IMR-90 (cell line): ENCODE data around the gene ADGRF1. TPM values are rescaled to one million over a fixed set of nuclear protein-coding genes. Genes with fewer than 3 reads are reported as not detected.

Experiments
- ATAC-seq: fragments of 200-7000 bp; cut with Tn5 transposase; 2 replicates; pipeline ENCODE4 v1.9.1; 2020; ENCODE audit warnings: low read depth, mild to moderate bottlenecking, moderate library complexity
- BruUV-seq: library from RNA; stranded (reverse); fragments of 400-500 nt; replicated peaks from 2 replicates; lab custom pipeline; 2021; lab: Mats Ljungman, UMichigan
- CTCF ChIA-PET: fragments of 300-600 bp; formaldehyde crosslinking; extraction: SDS; loops from one replicate; lab custom pipeline; 2021; ENCODE audit warnings: antibody characterized with exemption; lab: Yijun Ruan, JAX
- POLR2A ChIA-PET: fragments of 300-600 bp; sonication (Branson Sonifier 250); formaldehyde crosslinking; loops from one replicate; lab custom pipeline; 2022; ENCODE audit warnings: antibody characterized with exemption; ENCODE audit not compliant: unreplicated experiment; lab: Charles Lee
- DNase-seq: peaks from one replicate; pipeline ENCODE4 v3.0.0; 2013
- H2AFZ ChIP-seq: replicated peaks from 2 replicates; pipeline ENCODE3; 2013; ENCODE audit warnings: low read length, mild to moderate bottlenecking; ENCODE audit not compliant: poor library complexity
- H2AK5ac ChIP-seq: 2 replicates; pipeline ENCODE4 v1.6.1; 2013; ENCODE audit warnings: low read depth, low read length, inconsistent platforms
- H2AK9ac ChIP-seq: replicated peaks from 2 replicates; pipeline ENCODE3; 2013; ENCODE audit warnings: mild to moderate bottlenecking, low read depth, low read length, moderate library complexity; ENCODE audit not compliant: poor library complexity
- H2BK120ac ChIP-seq: 2 replicates; pipeline ENCODE4 v1.6.1; 2013; ENCODE audit warnings: low read depth, low read length, inconsistent platforms
- H2BK15ac ChIP-seq: 3 replicates; pipeline ENCODE4 v1.6.1; 2013; ENCODE audit warnings: low read depth, low read length, inconsistent platforms
- H2BK20ac ChIP-seq: 2 replicates; pipeline ENCODE4 v1.6.1; 2013; ENCODE audit warnings: low read depth, mild to moderate bottlenecking, inconsistent platforms, low read length, moderate library complexity
- H2BK5ac ChIP-seq: 2 replicates; pipeline ENCODE4 v1.6.1; 2013; ENCODE audit warnings: mild to moderate bottlenecking, low read depth, low read length, inconsistent platforms; ENCODE audit not compliant: poor library complexity, severe bottlenecking
- H3K14ac ChIP-seq: replicated peaks from 2 replicates; pipeline ENCODE4 v1.6.1; 2013; ENCODE audit warnings: low read depth, low read length, inconsistent platforms
- H3K18ac ChIP-seq: 2 replicates; pipeline ENCODE4 v1.6.1; 2013; ENCODE audit warnings: low read depth, low read length, control low read depth
- H3K23ac ChIP-seq: 2 replicates; pipeline ENCODE4 v1.6.1; 2013; ENCODE audit warnings: low read depth, low read length, inconsistent platforms
- H3K27ac ChIP-seq: 2 replicates; pipeline ENCODE4 v1.5.1; 2013; ENCODE audit warnings: mild to moderate bottlenecking, control low read depth, low read length; ENCODE audit not compliant: insufficient read depth
- H3K27me3 ChIP-seq: 2 replicates; pipeline ENCODE4 v1.6.1; 2013; ENCODE audit warnings: low read length; ENCODE audit not compliant: control insufficient read depth, insufficient read depth
- H3K36me3 ChIP-seq: 2 replicates; pipeline ENCODE4 v1.6.1; 2013; ENCODE audit warnings: low read length, mixed read lengths; ENCODE audit not compliant: control insufficient read depth, insufficient read depth
- H3K4ac ChIP-seq: 2 replicates; pipeline ENCODE4 v1.6.1; 2013; ENCODE audit warnings: low read depth, low read length, inconsistent platforms
- H3K4me1 ChIP-seq: 2 replicates; pipeline ENCODE4 v1.6.1; 2013; ENCODE audit warnings: low read length, mixed read lengths; ENCODE audit not compliant: control insufficient read depth, insufficient read depth
- H3K4me2 ChIP-seq: 2 replicates; pipeline ENCODE4 v1.6.1; 2013; ENCODE audit warnings: low read depth, mild to moderate bottlenecking, control low read depth, low read length, moderate library complexity
- H3K4me3 ChIP-seq: 2 replicates; pipeline ENCODE4 v1.5.1; 2013; ENCODE audit warnings: low read depth, mild to moderate bottlenecking, control low read depth, low read length, moderate library complexity; ENCODE audit not compliant: insufficient read depth
- H3K56ac ChIP-seq: 2 replicates; pipeline ENCODE4 v1.6.1; 2013; ENCODE audit warnings: low read length, inconsistent platforms; ENCODE audit not compliant: insufficient read depth; ENCODE audit errors: extremely low read depth
- H3K79me1 ChIP-seq, 2 experiments: 2 replicates each; pipeline ENCODE4 v1.6.1; 2013; ENCODE audit warnings: low read length in 2 of 2, inconsistent platforms in 1 of 2, low read depth in 1 of 2
- H3K9ac ChIP-seq: 2 replicates; pipeline ENCODE4 v1.6.1; 2013; ENCODE audit warnings: low read depth, low read length, control low read depth
- H3K9me1 ChIP-seq: 2 replicates; pipeline ENCODE4 v1.6.1; 2013; ENCODE audit warnings: low read length, inconsistent platforms; ENCODE audit not compliant: insufficient read depth
- H3K9me3 ChIP-seq: 2 replicates; pipeline ENCODE4 v1.6.1; 2013; ENCODE audit warnings: low read length; ENCODE audit not compliant: control insufficient read depth, insufficient read depth
- H4K20me1 ChIP-seq: 2 replicates; pipeline ENCODE4 v1.6.1; 2013; ENCODE audit warnings: low read length, inconsistent platforms; ENCODE audit not compliant: insufficient read depth
- H4K5ac ChIP-seq: 2 replicates; pipeline ENCODE4 v1.6.1; 2013; ENCODE audit warnings: mild to moderate bottlenecking, low read depth, low read length, control low read depth
- H4K8ac ChIP-seq, 2 experiments: 2 replicates each; pipeline ENCODE4 v1.6.1; 2013; ENCODE audit warnings: low read depth in 2 of 2, low read length in 2 of 2, control low read depth in 1 of 2, inconsistent platforms in 1 of 2
- H4K91ac ChIP-seq: 2 replicates; pipeline ENCODE4 v1.6.1; 2013; ENCODE audit warnings: low read depth, low read length, inconsistent platforms; ENCODE audit not compliant: insufficient read depth
- MXI1 ChIP-seq: IDR thresholded peaks from 2 replicates; pipeline ENCODE4 v1.6.1; 2012; ENCODE audit warnings: low read depth, mild to moderate bottlenecking, low read length, moderate library complexity, borderline replicate concordance
- WGBS, 2 experiments: methylation state at CpG; one replicate each; pipeline versions ENCODE4 v1.1.5 to v1.1.7; 2013; ENCODE audit warnings: missing lambda C conversion rate in 2 of 2; ENCODE audit not compliant: insufficient read length in 1 of 2; ENCODE audit errors: extremely low coverage in 2 of 2; 5-methylcytosine and 5-hydroxymethylcytosine counted together
- dilution Hi-C: fragments of 300-500 bp; cut with HindIII; formaldehyde crosslinking; loops from one replicate; pipeline ENCODE4 v1.14.3; 2018; ENCODE audit warnings: low sequenced_read_pairs; ENCODE audit not compliant: unreplicated experiment
- in situ Hi-C: fragments of 300-500 bp; cut with MboI; formaldehyde crosslinking; loops from 3 replicates; pipeline ENCODE4 v1.14.3; 2019; ENCODE audit warnings: low sequenced_read_pairs, inconsistent platforms, mixed read lengths
- intact Hi-C: fragments of 100-400 bp; cut with micrococcal nuclease; formaldehyde crosslinking; loops from 2 replicates; pipeline ENCODE4 v1.10.0; 2022
- polyA plus RNA-seq, 3 experiments: library from polyadenylated mRNA; depleted of rRNA; stranded (reverse); fragments of >200 nt; gene quantifications; 2 replicates each; pipeline ENCODE4 v1.2.3, GENCODE V29; 2012; ENCODE audit warnings: low replicate concordance in 1 of 3
- total RNA-seq: library from RNA; depleted of rRNA; stranded (reverse); fragments of >200 nt; gene quantifications from 2 replicates; pipeline ENCODE4 v1.2.3, GENCODE V29; 2012
- TF ChIP-seq, protein P1 (sequence below): conservative IDR thresholded peaks from 2 replicates; pipeline ENCODE4 v1.5.1; 2012; ENCODE audit warnings: mild to moderate bottlenecking, low read depth, low read length, improper control_type of control experiment

ADGRF1 gene
- total and polyA plus RNA-seq, 2 of the 4 experiments (the other 2 are of a cell fraction) = not detected

DNA sequence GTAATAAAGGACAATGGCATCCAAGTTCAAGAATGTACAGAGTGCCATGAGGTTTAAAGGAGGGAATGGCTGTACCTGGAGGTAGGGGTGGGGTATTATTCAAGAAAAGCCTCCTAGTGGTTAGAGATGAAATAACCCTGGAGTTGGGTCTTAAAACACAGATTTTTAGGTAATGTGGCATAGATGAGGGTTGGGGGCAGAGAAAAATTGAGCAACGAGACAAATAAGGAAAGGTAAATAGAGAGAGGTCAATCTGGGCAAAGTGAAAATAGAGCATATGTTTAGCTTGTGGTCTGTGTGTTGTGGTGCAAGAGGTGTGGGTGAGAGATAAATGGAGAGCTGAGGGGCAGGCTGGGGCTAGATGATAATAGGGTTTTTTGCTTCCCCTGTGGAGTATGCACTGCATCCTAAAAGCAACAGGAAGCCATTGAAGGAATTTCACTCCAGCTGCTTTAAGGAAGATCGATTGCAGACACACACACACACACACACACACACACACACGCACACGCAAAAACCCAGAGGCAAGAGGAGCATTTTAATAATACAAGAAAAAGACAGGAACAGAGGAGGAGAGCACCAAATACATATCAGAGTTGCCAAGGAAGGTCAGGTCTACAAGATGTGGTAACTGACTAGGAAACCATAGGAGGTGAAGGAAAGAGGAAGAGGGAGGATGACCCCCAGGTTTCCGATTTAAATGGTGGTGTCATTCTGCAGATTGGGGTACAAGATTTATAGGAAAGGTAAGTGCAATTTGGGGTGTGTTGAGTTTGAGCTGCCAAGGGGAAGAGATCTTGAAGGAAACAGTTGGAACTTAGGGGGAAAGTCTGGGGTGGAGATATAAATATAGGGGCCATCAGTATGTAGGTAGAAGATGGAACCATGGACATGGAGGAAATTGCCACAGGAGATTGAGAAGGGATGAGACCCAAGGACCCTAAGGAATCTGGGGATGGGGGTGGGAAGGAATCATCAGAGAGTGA, 31.3 kb upstream of the ADGRF1 start:
- no peak overlapping the region for H2BK20ac ChIP-seq
- H3K9me3 ChIP-seq = no peaks in the 10 kb centered on the region
- H3K14ac ChIP-seq = no peak overlapping the region
- no peaks in the 10 kb centered on the region for H3K36me3 ChIP-seq
- ChIA-PET CTCF (no interaction called here), POLR2A (no interaction called here)
- H3K27ac ChIP-seq = no peak overlapping the region
- no peak overlapping the region for H2AK9ac ChIP-seq
- H4K8ac ChIP-seq = no peak overlapping the region
- no peak overlapping the region for H4K5ac ChIP-seq
- peaks cover 12% of the 10 kb centered on the region; the same call in 1 of the 2 replicates for H3K27me3 ChIP-seq
- no peaks in the 10 kb centered on the region for H3K79me1 ChIP-seq
- no peak overlapping the region for H3K56ac ChIP-seq
- no peak overlapping the region for H3K4ac ChIP-seq
- ATAC-seq (no peak), DNase-seq (no peak)
- BruUV-seq = no TSS peak
- intact Hi-C loops = no loop called here
- no peak overlapping the region for H3K9ac ChIP-seq
- no peaks in the 10 kb centered on the region for H3K4me1 ChIP-seq
- H3K23ac ChIP-seq = no peak overlapping the region
- no peak overlapping the region for H3K18ac ChIP-seq
- TF ChIP-seq, protein P1, sequence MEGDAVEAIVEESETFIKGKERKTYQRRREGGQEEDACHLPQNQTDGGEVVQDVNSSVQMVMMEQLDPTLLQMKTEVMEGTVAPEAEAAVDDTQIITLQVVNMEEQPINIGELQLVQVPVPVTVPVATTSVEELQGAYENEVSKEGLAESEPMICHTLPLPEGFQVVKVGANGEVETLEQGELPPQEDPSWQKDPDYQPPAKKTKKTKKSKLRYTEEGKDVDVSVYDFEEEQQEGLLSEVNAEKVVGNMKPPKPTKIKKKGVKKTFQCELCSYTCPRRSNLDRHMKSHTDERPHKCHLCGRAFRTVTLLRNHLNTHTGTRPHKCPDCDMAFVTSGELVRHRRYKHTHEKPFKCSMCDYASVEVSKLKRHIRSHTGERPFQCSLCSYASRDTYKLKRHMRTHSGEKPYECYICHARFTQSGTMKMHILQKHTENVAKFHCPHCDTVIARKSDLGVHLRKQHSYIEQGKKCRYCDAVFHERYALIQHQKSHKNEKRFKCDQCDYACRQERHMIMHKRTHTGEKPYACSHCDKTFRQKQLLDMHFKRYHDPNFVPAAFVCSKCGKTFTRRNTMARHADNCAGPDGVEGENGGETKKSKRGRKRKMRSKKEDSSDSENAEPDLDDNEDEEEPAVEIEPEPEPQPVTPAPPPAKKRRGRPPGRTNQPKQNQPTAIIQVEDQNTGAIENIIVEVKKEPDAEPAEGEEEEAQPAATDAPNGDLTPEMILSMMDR = 0 out of 2 replicates have a peak, but pooled peaks have one; percentile 2
- no peak for TF ChIP-seq MXI1
- H4K91ac ChIP-seq = no peak overlapping the region
- H2AK5ac ChIP-seq = no peak overlapping the region
- in situ Hi-C loops = no loop called here
- no peaks in the 10 kb centered on the region for H3K9me1 ChIP-seq
- no peak overlapping the region for H2BK15ac ChIP-seq
- no peaks in the 10 kb centered on the region for H4K20me1 ChIP-seq
- no peak overlapping the region for H2AFZ ChIP-seq
- H2BK120ac ChIP-seq = no peak overlapping the region
- H3K4me3 ChIP-seq = no peak overlapping the region
- no peak overlapping the region for H2BK5ac ChIP-seq
- H3K4me2 ChIP-seq = no peak overlapping the region
- WGBS, 2 experiments = 41% methylated on average over 2 of the region's 5 CpGs; no CpG with 5 or more reads in 1 of the 2 experiments
- dilution Hi-C loops = no loop called here
